Erythroblast (primary cell): ENCODE results near the gene ABCA7.

Source experiments
- GATA1 ChIP-seq: IDR thresholded peaks from 2 replicates; pipeline ENCODE4 v1.6.1; 2011; ENCODE audit warnings: low read depth, mild to moderate bottlenecking, control low read depth, low read length, moderate library complexity
- POLR2A ChIP-seq: IDR thresholded peaks from 2 replicates; pipeline ENCODE4 v1.6.1; 2011; ENCODE audit warnings: mild to moderate bottlenecking, low read length

GRCh38 chr19:993831-994393 is 46.0 kb upstream of the ABCA7 start:
- TF ChIP-seq POLR2A (no peak), GATA1 (no peak)
